NCI-H2029 (cell line): ENCODE measurements around the gene PYY.
"Not testable (repeated sequence)": the region's sequence is repeated elsewhere in the genome, so short reads cannot be mapped to it uniquely, and the experiment has no call there.

Experiments used
- DNase-seq: peaks from one replicate; lab custom pipeline; 2025; lab: John Stamatoyannopoulos, UW

The PYY gene

DNA sequence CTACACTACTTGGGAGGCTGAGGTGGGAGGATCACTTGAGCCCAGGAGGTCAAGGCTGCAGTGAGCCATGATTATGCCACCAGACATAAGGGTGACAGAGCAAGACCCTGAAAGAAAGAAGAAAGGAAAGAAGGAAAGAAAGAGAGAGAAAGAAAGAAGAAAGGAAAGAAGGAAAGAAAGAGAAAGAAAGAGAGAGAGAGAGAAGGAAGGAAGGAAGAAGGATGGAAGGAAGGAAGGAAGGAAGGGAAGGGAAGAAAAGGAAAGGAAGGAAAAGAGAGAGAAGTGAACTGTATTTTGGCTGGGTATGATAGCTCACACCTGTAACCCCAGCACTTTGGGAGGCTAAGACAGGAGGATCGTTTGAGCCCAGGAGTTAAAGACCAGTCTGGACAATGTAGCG lies 24.3 kb upstream of the PYY start:
- DNase-seq = no peak

DNA sequence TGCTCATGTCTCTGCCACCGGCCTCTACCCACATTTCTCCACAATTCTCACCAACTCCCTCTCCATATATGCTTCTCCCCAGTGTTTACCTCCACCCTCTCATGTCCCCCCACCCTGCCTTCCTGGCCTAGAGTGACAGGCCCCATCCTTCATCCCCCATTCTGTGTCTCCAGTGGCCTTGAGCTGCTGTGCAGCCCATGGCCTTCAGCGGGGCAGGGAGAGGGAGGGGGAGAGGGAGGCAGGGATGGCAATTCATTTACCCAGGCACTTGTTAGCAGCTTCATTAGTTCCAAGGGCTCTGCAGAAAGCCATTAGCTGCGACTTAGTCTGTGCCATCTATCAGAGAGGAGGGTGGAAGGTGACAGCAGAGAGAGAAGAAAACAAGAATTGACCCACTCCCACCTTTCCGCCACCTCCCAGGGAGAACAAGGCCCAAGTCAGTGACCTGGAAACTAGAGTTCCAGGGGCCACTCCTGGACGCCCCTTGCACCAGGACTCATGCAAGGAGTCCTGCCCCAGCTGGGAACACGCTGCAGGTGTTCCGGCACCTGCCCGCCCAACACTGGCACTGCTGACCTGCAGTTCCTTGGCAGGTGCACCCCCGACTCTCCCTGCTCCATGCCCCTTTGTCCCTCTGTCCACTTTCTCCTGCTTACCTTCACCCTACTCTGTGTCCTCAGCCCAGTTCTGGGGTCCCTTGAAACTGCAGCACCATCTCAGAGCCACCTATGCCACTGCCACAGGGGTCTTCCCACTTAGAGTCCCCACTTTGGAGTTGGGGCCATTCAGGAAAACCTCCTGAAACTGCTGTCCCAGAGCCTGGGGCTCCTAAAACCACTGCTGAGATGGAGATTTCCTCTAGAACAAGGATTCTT lies 23.5 kb upstream of the PYY start:
- no peak for DNase-seq

DNA sequence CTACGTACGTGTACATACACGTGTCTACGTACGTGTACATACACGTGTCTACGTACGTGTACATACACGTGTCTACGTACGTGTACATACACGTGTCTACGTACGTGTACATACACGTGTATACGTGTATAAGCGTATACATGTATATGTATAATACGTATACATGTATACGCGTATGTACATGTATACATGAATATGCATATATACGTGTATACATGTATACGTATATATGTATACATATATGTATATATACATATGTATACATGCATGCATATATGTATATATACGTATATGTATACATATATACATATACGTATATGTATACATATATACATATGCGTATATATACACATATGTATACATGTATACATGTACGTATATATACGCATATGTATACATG lies 22.2 kb upstream of the PYY start:
- no peak for DNase-seq

DNA sequence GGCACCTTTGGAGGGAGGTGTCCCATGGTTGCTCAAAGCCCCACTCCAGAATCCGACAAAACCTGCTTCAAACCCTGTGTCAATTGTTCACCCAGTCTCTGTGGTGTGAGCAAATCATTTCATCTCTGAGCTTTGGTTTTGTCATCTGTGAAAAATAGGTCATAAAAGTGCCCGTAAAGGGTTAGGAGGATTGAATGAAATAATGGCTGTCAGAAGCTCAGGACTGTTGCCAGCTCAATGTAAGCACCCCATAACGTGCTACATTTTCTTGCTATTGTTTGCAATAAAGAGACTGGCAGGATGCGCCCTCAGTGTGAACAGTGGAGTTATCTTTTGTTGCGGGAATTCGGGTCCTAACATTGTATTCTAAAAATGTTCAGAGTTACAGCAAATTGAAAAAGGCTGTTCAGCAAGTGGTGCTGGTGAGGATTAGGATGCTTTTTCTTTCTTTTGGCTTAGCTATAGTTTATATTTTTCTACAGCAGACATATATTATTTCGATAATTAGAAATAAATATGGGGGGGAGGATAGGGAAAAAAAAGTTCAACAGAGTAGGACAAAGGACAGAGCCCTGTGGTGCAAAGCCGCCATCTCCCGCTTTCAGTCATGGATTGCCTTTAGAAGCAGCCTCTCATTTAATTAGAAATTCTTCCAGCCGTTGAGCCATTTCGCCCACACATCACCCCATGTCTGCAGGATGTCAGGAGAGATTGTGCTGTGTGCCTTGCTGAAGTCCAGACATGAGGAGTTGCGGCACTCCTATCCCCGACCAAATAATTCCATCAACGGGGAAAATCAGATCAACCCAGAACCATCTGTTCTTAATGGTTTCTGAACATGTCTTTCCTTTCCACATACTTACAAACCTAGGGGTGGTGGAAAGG lies 20.9 kb upstream of the PYY start:
- DNase-seq = no peak

DNA sequence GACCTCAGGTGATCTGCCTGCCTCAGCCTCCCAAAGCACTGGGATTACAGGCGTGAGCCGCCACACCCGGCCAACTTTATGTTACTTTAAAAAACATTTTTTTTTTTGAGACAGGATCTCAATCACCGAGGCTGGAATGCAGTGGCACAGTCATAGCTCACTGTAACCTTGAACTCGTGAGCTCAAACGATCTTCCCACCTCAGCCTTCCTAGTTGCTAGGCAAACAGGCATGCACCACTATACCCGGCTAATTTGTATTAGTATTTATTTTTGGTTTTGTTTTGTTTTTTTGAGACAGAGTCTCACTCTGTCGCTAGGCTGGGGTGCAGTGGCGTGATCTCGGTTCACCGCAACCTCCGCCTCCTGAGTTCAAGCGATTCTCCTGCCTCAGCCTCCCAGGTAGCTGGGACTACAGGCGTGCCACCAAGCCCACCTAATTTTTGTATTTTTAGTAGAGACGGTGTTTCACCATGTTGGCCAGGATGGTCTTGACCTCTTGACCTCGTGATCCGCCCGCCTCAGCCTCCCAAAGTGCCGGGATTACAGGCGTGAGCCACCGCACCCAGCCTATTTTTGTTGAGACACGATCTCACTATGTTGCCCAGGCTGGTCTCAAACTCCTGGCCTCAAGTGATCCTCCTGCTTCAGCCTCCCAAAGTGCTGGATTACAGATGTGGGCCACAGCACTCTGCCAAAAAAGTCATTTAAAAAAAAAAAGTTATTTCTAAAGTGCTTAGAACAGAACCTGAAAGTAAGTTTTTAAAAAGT lies 18.9 kb upstream of the PYY start:
- not testable (repeated sequence) for DNase-seq

DNA sequence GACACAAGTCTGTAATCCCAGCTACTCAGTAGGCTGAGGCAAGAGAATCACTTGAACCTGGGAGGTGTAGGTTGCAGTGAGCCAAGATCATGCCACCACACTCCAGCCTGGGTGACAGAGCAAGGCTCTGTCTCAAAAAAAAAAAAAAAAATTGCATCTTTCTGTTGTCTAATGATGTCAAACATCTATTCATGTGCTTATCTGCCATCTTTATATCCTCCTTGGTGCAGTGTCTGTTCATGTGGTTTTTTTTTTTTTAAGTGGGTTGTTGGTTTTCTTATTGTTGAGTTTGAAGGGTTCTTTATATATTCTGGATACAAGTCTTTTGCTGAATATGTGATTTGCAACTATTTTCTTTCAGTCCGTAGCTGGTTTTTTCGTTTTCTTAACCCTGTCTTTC lies 17.7 kb upstream of the PYY start:
- DNase-seq = not testable (repeated sequence)

DNA sequence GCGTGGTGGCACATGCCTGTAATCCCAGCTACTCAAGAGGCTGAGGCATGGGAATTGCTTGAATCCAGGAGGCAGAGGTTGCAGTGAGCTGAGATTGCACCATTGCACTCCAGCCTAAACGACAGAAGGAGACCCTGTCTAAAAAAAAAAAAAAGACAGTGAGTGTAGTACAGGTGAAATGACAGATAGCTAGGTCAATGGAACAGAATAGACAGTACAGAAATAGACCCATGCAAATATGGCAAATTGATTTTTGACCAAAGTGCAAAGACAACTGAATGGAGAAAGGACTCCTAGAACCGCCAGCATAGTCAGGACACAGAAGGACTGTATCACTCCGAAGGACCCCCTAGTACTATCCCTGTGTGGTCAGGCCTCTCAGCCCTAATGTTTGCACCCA lies 16.6 kb upstream of the PYY start:
- DNase-seq = no peak

DNA sequence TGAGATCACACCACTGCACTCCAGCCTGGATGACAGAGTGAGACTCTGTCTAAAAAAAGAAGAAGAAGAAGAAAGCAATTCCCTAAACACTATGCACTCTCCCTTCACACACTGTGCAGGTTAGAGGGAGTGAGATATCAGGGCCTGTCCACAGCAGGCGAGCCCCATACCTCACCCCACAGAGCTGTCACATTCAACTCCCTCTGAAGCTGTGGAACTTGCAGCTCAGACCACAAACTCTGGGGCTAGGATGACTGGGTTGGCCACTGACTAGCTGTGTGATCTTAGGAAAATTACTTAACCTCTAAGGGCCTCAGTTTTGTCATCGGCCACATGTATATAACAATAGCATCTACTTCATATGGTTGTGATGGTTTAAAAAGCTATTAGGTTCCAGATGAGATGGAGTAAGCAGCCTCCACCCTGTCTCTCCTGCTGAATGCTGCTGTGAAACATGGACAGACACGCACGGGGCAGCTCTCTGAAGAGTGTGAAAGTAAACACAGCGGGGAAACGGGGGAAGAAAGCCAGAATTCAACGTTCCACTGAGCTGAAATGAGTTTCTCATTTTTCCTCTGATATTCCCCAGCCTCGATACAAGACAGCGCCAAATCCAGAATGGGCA lies 13.6 kb upstream of the PYY start:
- DNase-seq = no peak

DNA sequence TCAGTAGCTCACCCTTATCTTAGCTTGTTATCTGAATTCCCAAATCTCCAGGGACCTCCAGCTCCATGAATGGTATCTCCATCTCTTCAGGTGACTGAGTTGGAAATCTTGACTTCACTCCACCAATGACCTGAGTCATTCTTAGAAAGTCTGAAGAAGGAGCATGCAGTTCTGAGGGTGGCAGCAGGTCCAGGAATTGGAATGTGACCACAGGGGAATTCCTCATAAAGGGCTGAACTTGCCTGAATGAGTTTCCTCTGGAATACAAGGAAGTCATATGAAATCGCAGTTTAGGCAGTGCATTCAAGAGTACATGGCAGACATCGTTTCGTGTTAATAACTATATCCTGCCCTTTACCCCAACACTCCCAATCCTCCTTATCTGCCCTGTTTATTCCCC lies 12.5 kb upstream of the PYY start:
- DNase-seq = no peak

DNA sequence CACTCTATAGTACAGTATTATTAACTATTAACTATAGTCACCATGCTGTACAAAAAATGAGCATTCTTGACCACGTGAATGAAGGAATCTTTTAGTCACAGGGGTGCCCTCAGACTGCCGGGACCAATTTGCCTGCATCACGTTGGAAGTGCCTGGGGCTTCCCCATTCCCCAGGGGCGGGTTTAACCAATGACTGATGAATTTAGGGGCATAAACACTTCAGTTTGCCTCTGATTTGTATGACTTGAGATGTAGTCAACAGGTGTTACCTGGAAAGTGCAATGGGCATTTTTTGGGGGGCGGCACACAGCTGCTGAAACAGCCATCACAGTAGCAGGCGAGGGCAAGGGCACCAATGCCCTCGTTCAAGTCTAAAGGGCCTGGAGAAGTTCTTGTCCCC lies 8.7 kb upstream of the PYY start:
- DNase-seq = no peak

DNA sequence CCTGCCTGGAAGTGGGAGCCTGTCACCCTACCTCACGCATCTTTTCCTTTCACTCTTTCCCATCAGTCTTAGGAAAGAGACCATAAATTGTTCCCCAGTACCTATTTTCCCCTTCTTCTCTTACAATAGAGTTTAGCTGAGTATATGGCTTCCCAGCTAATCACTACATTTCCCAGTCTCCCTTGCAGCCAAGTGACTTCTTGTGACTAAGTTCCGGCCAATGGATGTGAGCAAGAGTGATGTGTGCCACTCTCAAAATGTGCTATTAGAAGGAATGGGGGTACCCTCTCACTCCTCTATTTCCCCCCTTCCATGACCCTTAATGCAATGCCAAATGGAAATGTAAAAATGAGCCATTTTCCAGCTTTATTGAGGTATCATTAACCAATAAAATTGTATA lies 8.2 kb upstream of the PYY start:
- DNase-seq = no peak

DNA sequence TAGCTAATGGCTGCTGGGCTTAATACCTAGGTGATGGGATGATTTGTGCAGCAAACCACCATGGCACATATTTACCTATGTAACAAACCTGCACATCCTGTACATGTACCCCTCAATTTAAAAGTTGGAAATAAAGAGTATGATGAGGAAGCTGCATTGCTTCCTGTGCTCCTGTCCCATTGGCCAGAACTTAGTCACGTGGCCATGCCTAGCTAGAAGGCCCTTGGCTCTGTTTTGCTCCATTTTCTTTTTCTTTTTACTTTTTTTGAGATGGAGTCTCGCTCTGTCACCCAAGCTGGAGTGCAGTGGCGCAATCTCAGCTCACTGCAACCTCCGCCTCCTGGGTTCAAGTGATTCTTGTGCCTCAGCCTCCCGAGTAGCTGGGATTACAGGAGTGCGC lies 7.6 kb upstream of the PYY start:
- not testable (repeated sequence) for DNase-seq

DNA sequence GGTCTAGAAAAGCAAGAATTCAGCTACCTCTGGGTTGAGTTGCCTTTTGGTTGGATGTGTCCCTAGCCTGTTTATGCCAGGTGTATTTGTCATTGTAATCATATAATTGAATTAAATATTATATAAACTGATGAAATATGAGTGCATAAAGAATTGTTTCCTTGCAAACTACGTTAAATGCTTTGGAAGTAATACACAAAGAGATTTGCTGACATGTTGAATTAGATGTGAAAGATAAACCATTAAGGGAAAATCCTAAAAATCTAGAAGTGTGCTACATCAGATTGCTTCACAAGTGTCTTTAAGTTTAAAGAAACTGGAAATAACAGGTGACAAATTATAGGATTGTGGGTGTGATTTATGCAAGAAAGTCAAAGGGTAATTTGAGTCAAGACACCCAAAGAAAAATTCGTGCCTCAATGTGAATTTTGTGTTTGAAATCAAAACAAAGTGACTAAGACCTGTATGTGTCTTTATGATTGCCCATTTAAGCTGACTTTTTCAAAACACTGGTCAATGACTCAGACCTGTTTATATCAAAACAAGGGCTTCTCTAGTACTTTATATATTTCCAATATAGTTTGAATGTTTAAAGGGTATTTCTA lies 5.1 kb upstream of the PYY start:
- no peak for DNase-seq

DNA sequence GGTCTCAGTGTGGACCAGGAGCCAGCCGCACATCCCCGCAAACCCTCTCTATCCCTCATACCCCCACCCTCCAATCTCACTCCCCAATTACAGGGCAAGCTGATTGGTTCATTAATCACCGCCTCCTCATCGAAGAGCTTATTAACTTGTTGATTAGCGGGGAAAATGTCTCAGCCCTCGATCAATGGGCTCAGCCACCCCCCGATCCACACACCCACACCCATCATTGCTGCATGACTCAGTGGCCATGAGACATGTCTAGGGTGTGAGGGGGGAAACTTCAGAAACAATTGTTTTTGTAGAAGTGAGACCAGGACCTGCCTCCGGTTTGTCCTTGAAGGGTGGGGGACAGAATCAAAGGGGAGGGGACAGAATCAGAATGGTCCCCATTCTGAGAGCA lies 2.5 kb upstream of the PYY start:
- no peak for DNase-seq

DNA sequence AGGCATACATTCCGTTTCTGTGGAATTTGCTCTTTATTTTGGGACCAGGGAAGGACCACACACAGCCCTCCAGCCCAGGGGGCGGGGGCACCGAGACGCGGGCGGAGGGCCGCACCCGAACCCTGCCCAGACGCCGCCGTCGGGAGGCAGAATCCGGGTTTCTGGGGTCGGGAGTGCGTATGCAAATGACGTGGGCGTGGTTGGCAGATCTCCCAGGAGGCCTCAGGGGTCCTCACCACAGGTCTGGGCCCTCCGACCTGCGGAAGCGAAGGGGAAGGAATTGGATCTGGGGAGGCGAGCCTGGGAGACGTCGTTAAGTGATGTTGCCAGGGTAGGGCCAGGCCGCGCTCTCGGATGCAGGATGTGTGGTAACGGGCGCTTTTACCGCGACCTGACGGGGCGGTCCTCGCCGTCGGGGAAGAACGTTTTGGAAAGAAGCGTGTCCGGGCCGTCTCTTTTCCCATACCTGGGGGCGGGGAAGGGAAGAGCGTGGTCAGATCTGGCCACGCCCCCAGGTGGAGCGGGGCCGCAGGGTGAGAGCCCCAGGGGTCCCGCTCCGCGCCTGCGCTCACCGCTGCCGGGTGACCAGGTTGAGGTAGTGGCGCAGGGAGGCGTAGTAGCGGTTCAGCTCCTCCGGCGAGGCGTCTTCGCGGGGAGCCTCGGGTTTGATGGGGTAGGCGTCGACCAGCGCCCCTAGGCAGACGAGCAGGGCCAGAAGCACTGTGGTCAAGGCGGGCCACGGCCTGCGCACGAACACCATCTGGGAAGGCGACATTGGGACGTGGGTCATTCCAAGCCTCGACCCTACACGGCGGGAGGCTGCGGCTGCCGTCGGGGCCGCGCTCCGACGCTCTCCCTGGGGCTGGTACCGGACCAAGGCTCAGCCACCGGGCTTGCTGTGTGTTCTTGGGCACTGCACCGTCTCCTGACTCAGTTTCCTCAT lies 745 bp downstream of the PYY start:
- no peak for DNase-seq

DNA sequence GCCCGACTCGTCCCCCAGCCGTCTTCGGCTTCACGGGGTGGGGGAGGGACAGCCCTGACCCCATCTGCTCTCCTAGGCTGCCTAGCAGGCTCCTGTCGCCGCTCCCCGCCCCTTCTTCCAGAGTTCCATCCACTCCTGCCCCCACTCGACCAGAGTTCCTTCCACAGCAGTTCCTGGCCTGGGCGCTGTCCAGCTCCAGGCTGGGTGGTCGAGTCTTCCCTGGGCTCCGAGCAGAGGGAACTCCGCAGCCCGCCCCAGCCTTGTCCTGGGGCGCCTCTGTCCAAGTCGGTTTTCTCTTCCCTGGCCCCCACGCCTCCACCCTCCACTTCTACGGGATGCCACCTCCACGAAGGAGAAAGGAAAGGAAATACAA lies 1.4 kb downstream of the PYY start:
- DNase-seq = no peak

DNA sequence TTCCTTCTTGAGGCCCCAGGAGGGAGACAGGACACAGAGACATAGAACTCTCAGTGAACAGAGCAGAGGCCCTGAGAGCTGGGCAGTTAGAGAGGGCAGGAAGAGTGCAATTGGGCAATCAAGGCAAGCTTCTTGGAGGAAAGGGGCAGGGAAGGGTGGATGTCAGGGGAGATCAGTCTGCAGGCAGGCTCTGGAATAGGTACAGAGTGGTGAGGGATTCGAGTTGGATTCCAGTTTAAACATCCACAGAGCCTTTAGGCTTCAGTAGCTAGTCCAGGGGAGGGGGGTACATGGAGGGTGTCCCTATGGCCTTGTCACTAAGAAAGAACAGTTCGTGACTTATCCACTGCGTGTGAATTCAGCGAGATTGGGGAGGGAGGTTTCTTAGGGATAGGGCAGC lies 2.0 kb downstream of the PYY start:
- DNase-seq = no peak

DNA sequence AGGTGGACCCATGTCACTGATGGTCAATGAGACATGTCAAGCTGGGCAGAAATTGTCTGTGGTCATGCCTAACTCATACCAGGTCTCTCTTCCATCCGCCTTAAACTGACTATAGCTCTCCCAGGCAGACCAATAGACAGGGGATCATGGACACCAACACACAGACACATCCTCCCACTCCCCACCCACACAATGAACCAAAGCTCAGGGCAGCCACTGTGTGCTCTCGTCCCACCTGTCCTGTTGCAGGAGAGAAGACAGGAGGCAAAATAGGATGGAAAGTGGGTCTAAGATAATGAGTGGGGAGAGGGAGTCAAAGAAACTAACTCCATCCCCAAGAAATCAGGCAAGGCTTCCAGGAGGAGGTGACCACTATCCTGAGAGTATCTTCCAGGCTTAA lies 3.2 kb downstream of the PYY start:
- DNase-seq = no peak

DNA sequence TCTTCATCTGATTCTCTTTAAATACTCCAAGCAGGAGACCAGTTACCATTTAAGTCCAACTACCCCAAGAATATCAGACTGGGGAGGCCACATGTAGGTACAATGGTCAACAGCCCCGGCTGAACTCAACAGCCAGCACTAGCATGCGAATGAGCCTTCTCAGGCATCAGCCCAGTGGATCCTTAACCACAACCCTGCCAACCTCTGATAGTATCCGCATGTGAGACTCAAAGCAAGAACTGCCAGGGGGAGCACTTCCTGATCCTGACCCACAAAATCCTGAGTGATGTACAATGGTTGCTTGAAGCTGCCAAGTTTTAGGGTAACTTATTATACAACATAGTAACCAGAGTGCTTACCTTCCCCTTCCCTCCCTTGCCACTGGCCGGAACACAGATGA lies 4.0 kb downstream of the PYY start:
- DNase-seq = no peak

DNA sequence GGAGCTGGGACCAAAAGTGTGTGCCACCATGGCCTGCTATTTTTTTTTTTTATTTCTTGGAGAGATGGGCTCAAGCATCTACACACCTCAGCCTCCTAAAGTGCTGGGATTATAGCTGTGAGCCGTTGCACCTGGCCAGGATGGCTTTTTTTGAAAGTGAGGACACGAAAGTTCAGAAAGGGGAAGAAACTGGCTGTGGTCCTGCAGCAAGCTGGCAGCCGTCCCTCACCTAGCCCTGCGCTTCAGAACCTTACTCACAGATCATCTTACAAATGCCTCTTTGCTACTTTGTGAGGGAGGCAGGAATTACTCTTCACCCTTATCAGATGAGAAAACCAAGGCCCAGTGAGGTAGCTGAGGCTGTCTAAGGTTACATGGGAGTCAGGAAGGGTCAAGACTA lies 7.0 kb downstream of the PYY start:
- no peak for DNase-seq
